ENCODE measurements around the gene FNIP2.
"Not testable (repeated sequence)": the region's sequence is repeated elsewhere in the genome, so short reads cannot be mapped to it uniquely, and the experiment has no call there.

FNIP2 gene

DNA sequence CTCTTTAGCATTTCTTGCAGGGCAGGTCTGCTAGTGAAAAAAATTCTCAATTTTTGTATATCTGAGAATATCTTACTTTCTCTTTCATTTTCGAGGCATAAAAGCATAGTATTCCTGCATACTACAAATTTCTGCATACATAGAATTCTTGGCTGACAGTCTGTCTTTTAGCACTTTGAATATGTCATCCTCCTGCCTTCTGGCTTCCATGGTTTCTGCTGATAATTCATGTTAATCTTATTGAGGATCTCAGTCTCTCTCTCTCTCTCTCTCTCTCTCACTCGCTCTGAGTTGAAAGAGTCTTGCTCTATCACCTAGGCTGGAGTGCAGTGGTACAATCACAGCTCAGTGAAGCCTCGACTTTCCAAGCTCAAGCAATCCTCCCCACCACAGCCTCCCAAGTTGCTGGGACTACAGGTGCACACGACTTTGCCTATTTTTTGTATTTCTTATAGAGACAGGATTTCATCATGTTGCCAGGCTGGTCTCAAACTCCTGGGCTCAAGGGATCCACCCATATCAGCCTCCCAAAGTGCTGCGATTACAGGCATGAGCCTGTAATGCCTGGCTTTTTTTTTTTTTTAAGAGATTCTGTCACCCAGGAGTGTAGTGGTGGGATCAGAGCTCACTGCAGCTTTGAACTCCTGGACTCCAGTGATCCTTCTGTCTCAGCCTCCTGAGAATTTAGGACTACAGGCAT is 161.3 kb downstream of the FNIP2 start:
- DNase-seq, result no peak

DNA sequence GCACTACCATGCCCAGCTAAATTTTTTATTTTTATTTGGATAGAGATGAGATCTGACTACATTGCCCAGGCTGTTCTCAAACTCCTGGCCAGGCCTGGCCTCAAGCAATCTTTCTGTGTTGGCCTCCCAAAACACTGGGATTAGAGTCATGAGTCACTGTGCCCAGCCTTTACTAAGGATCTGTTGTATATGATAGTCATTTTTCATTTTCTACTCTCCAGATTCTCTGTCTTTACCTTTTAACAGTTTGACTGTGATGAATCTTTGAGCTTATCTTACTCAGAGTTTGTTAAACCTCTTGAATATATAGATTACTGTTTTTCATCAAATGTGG is 161.8 kb downstream of the FNIP2 start:
- DNase-seq, result no peak

DNA sequence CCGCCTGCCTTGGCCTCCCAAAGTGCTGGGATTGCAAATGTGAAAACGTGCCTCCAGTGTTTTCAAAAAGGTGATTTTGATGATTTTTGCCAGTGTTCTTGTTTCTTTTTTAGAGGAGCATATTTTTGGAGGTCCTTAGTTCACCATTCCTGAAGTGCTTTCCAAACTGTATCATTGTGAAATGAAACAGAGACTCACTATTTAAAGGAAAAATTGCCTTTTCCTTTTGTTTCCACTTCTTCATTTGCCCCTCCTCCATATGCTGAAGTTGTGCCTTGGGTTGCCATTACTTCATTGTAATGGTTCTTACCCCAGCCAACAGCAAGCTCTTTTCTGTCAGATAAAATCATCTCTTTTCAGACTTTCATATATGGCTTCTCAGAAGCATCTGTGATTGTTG is 164.4 kb downstream of the FNIP2 start:
- DNase-seq, result no peak

DNA sequence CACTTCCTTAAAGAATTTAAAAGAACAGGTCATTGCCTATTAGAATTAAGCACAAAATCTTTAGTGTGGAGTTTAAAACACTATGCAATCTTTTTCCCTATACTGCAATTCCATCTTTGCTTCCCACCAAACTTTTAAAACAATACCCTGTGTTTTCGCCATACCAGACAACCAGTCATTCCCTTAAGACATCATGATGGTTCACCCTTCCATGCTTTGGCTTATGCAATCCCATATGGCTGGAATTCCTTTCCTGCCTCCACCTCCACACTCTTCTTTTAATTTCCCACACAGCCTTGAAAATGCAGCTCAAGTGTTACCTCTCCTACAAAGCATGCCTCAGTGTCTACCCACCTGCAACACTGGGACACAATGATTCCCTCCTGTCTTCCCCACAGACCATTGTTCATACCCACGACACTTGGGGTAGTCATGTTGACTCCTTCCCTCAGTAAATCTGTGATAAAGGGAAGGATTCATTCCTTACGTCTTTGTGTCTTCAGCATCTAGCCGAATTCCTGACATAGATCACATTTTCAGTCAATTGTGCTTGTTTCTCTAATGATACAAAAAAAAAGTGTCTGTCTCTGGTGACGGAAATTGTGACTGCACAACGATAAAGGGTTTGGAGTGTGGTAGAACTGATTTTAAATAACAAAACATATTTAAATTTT is 166.3 kb downstream of the FNIP2 start:
- no peak for DNase-seq

DNA sequence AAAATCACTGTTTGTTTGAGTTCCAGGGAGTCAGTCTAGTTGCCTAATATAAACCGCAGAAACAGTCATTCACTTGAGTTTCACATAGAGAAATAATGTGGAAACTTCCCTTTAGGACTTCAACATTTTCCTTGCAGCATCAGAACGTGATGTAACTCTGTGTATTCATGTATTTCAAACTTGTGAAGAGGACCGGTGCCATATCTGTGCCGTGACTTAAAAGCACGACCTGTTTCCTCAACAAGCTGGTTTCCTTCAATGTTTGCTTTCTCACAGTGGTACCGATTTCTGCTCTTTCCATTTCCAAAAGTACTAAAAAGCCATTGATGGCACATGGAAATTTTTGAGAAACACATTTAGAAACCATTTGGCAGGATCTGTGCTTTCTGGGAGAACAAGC is 167.4 kb downstream of the FNIP2 start:
- DNase-seq, result no peak

DNA sequence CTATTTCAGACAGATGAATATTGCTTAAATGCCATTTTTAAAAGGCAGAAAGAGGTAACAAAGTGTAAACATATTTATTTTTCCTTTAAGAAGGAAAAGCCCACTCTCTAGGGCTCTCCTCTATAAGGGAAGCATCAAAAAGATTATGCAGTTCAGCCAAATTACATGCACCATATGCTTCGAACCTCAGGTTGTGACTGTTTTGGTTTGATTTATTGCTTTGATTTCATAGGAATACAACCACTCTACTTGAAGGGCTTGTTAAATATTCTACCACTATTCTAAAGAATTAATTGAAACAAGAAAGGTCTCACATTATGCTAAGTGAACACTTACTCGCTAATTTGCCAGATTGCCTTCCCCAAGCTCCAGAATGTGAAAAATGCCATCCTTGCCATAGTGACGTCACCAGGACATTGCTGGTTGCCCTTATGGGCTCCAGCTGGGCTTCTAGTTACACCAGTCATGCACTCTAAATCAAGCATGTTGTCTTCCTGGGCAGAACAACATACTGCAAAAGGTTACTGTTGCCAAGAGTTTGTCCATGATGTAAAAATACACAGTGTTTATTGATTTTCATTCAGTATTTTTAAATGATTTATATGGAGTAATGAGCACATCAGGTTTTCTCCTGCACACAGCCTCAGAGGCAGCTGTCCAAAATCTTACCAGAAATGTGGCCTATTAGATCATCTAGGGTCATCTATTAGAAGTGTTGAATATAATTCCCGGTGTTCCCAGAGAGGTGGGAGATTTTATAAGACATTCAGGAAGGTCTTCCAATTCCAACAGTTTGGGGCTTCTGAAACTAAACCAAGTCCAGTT is 169.6 kb downstream of the FNIP2 start:
- no peak for DNase-seq

DNA sequence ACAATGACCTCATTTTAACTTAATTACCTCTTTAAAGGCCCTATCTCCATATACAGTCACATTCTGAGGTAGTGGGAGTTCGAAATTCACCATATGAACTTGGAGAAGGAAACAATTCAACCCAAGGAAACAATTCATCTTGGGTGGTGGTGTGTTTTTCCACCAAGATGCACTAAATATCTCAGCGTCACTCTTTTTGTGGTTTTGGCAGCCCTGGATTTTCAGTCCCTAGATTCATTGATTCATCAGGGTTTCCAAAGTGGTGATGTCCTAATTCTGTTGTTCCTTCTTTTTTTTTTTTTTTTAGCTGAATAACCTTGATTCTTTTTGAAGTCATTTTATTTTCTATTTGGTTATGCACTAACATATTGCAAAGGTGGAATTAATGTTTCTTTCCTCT is 171.4 kb downstream of the FNIP2 start:
- no peak for DNase-seq

DNA sequence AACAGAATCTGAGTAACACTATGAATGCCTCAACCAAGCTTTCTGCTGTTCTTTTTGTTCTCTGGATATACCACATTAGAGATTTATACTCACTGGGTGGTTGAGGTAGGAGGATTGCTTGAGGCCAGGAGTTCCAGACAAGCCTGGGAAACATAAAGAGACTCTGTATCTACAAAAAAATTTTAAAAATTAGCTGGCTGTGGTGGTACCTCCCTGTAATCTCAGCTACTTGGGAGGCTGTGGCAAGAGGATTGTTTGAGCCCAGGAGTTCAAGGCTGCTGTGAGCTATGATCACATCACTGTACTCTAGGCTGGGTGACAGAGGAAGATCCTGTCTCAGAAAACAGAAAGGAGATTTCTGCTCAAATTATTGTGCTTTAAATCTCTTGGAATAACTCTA is 172.5 kb downstream of the FNIP2 start:
- no peak for DNase-seq

DNA sequence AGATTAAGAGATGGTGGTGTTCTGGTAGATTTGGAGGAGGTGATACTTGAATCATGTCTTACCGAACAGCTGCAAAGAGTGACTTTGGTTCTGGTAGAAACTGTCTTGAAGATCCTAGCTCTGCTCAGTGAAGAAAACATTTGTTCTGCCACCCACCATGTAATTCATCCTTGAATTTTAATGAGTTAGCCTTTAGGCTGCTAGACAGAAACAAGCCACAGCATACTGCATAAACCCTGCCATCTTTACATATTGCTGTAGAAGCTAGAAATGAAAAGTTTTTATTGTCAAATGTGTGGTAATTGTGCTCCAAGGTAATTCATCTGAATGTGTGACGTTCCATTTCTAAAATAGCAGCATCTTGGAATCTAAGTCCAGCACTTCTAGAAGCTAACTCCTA is 173.1 kb downstream of the FNIP2 start:
- DNase-seq, result no peak

DNA sequence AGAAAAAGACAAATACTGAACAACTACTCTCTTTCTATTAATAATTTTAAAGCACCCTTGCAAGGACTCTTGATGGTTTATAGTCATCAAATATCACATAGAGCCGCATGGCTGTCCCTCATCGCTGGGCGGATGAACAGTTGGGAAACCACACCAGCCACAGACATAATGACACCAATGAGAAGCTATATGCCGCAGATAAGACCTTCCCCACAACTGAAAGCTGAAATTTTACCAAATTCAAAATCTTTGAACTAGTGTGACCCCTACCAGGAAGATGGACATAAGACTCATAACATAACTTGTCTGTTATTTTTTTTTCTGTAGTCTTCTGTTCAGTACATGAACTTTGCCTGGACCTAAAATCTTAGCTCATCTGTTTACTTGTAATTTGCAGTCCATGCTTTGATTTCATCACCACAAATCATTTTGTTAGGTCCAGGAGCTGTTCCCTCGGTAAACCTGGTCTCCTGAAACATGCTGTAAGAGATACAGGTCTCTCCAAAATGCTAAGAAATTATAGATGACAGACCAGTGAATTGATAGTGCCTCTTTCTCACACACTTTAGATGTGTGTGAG is 176.8 kb downstream of the FNIP2 start:
- DNase-seq, result no peak

DNA sequence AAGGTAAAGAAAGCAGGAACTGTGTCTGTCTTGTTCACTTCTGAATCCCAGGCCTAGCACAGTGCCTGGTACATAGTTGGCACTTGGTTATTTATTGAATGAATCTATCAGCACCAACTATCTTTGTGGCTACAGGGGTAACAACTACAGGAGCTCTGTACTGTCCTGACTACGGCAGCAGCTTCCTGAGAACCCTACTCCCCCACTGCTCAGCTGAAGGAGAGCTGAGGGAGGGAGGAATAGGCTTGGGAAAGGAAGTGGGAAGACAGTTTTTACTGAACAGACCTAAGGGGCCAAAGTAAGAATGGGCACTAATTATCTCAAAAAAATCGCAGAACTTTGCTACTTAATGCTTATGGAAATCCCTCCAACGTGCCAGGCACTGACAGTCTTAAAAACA is 178.0 kb downstream of the FNIP2 start:
- no peak for DNase-seq

DNA sequence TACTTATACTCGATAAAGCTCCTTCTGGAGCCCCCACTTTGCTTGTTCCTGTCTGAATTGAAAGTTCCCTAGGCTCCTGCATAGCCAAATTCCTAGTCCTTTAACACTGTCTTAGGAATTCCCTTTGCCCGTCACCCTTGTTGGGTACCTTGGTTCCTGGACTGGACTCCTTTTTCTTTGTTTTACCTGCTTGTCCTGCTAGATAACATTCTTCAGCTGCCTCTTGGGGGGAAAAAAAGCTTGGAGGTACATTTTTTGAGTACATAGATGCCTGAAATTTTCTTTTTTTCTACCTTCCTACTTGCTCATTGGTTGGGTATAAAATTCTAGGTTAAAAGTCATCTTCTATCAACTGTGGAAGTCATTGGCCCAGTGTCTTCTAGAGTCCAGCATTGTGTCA is 179.2 kb downstream of the FNIP2 start:
- DNase-seq, result no peak

DNA sequence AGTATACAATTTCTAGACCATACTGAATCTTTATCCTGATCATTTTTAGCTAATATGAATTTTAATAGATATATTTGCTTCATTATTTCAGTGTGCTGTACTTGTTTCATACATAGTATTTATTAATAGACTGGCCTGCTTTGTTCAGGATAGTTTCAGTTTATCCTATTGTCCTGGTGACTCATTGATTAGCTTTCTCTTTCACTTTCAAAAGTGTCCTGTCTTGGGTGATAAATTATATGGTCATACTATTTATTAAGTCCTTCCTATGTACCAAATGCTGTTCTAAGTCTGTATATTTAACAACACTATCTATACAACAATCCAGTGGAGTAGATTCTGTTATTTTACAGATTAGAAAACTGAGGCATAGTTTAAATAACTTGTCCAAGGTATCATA is 180.3 kb downstream of the FNIP2 start:
- no peak for DNase-seq

DNA sequence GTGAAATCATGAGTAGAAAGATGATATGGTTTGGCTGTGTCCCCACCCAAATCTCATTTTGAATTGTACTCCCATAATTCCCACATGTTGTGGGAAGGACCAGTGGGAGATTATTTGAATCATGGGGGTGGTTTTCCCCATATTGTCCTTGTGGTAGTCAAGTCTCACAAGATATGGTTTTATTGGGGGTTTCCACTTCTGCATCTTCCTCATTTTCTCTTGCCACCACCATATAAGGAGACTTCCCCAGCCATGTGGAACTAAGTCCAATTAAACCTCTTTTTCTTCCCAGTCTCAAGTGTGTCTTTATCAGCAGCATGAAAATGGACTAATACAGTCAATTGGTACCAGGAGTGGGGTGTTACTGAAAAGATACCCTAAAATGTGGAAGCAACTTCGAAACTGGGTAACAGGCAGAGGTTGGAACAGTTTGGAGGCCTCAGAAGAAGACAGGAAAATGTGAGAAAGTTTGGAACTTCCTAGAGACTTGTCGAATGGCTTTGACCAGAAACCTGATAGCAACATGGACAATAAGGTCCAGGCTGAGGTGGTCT is 183.5 kb downstream of the FNIP2 start:
- not testable (repeated sequence) for DNase-seq

DNA sequence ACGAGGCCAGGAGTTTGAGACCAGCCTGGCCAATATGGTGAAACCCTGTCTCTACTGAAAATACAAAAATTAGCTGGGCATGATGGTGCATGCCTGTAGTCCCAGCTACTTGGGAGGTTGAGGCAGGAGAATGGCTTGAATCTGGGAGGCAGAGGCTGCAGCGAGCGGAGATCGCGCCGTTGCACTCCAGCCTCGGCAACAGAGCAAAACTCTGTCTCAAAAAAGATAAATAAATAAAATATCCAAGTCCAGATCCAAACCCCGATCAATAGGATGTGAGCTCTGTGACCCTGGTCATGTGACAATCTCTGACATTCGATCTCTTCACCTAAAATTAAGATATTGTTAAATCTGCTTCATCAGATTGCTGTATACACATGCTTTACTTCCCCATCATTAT is 187.5 kb downstream of the FNIP2 start:
- not testable (repeated sequence) for DNase-seq

DNA sequence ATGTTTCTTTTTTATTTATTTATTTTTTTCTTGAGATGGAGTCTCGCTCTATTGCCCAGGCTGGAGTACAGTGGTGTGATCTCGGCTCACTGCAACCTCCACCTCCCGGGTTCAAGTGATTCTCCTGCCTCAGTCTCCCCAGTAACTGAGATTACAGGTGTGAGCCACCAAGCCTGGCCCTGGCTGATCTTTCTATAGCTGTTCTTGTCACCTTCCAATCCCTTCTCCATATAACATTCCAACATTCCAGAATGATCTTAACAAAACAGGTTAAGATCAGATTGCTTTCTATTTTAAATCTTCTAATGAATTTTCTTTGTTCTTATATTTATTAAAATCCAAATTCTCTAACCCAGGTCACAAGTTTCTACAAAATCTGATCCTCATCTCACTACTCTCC is 188.1 kb downstream of the FNIP2 start:
- not testable (repeated sequence) for DNase-seq

Measured in activated effector memory CD4-positive, alpha-beta T cell treated with Interleukin-2 at 50 U/mL for 16 hours (primary cell).